ENCODE results near the gene KIF3A.

Gene KIF3A

DNA sequence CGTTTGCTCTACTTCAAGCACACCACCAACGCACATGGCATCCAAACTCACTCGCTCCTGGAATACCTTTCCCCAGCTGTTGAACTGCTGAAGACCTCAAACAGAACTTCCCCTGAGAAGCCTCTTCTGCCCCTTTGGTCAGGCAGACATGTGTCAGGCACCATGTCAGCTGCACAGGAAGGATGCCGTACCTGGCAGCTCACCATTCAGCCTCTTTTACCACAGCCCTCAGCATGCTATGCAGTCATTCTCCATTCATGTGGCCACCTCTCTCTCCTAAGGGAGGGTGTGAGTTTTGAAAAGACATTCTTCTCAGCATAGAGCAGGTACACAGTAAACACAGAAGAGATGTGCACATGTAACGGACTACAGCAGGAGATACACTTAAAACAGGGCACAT, 49.4 kb downstream of the KIF3A start:
- ChIA-PET POLR2A (no interaction called here), CTCF (interaction anchor here (0.7 kb wide), 1 partner anchor 161 kb away, joined by 3 read pairs; no protein-coding TSS in a partner anchor)
- H3K4me3 ChIP-seq (ENCODE audit: low read depth, low read length): no peak overlapping the region
- H3K4me1 ChIP-seq (ENCODE audit: control insufficient read depth, insufficient read depth, low read length): peaks cover 4% of the 10 kb centered on the region
- H3K9me3 ChIP-seq (ENCODE audit: control insufficient read depth, insufficient read depth, low read depth, low read length): no peaks in the 10 kb centered on the region
- no peak overlapping the region for H3K27ac ChIP-seq (ENCODE audit: extremely low read depth, low read depth, low read length)
- peaks cover 0 to 4% of the 10 kb centered on the region in 2 experiments; a peak in 2 of 3 replicates for H3K36me3 ChIP-seq (ENCODE audit: control insufficient read depth in 2 of 2, insufficient read depth in 1 of 2, low read length in 2 of 2)
- no peak for TF ChIP-seq ZNF707 (tag by site-specific recombination; IDR thresholded peaks at IDR 0.05)
- no peak for TF ChIP-seq ZNF138 (tag by site-specific recombination; IDR thresholded peaks at IDR 0.05; ENCODE audit: borderline replicate concordance)
- no peak for TF ChIP-seq ZNF121 (tag by site-specific recombination; IDR thresholded peaks at IDR 0.05)
- TF ChIP-seq ZIC2 (tag by site-specific recombination; IDR thresholded peaks at IDR 0.05): peak; percentile 56
- no peak for TF ChIP-seq ZNF223 (tag by site-specific recombination; IDR thresholded peaks at IDR 0.05)
- no peak for TF ChIP-seq ZSCAN5A (tag by site-specific recombination; IDR thresholded peaks at IDR 0.05)
- no peak for TF ChIP-seq ZBTB20 (tag by site-specific recombination; IDR thresholded peaks at IDR 0.05)
- TF ChIP-seq ZNF776 (tag by site-specific recombination; IDR thresholded peaks at IDR 0.05; ENCODE audit: borderline replicate concordance): no peak

GRCh38 chr5:132686193-132686592, 51.2 kb downstream of the KIF3A start:
- ChIA-PET CTCF (interaction anchor here (1.1 kb wide), 1 partner anchor 100 kb away, joined by 3 read pairs; no protein-coding TSS in a partner anchor), POLR2A (interaction anchor here (0.7 kb wide), 1 partner anchor 22 kb away, joined by 5 read pairs; no protein-coding TSS in a partner anchor)
- Histone ChIP-seq H3K36me3 (ENCODE audit: control insufficient read depth in 2 of 2, insufficient read depth in 1 of 2, low read length in 2 of 2) (no peaks in the 10 kb centered on the region; a peak in 1 of 3 replicates), H3K4me3 (ENCODE audit: low read depth, low read length) (no peak overlapping the region), H3K27ac (ENCODE audit: extremely low read depth, low read depth, low read length) (no peak overlapping the region), H3K4me1 (ENCODE audit: control insufficient read depth, insufficient read depth, low read length) (peaks cover 4% of the 10 kb centered on the region), H3K9me3 (ENCODE audit: control insufficient read depth, insufficient read depth, low read depth, low read length) (no peaks in the 10 kb centered on the region)
- no peak for TF ChIP-seq ZBTB8A (tag by site-specific recombination; IDR thresholded peaks at IDR 0.05)
- TF ChIP-seq ZNF521 (tag by site-specific recombination; IDR thresholded peaks at IDR 0.05): no peak
- TF ChIP-seq ZBTB26 (tag by site-specific recombination; optimal IDR thresholded peaks at IDR 0.05): no peak
- no peak for TF ChIP-seq ZNF19 (tag by site-specific recombination; IDR thresholded peaks at IDR 0.05; ENCODE audit: low read depth)
- TF ChIP-seq ZFP3 (tag by site-specific recombination; IDR thresholded peaks at IDR 0.05; ENCODE audit: low read depth): no peak
- no peak for TF ChIP-seq ZNF133 (tag by site-specific recombination; IDR thresholded peaks at IDR 0.05)
- TF ChIP-seq ZNF610 (tag by site-specific recombination; IDR thresholded peaks at IDR 0.05; ENCODE audit: borderline replicate concordance): no peak
- no peak for TF ChIP-seq KLF9 (tag by site-specific recombination; IDR thresholded peaks at IDR 0.05; ENCODE audit: low read depth)
- no peak for TF ChIP-seq ZNF335 (tag by site-specific recombination; conservative IDR thresholded peaks at IDR 0.05)
- TF ChIP-seq, protein P1, sequence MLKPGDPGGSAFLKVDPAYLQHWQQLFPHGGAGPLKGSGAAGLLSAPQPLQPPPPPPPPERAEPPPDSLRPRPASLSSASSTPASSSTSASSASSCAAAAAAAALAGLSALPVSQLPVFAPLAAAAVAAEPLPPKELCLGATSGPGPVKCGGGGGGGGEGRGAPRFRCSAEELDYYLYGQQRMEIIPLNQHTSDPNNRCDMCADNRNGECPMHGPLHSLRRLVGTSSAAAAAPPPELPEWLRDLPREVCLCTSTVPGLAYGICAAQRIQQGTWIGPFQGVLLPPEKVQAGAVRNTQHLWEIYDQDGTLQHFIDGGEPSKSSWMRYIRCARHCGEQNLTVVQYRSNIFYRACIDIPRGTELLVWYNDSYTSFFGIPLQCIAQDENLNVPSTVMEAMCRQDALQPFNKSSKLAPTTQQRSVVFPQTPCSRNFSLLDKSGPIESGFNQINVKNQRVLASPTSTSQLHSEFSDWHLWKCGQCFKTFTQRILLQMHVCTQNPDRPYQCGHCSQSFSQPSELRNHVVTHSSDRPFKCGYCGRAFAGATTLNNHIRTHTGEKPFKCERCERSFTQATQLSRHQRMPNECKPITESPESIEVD (tag by site-specific recombination; IDR thresholded peaks at IDR 0.05): no peak
- TF ChIP-seq ZNF366 (tag by site-specific recombination; conservative IDR thresholded peaks at IDR 0.05): no peak
- no peak for TF ChIP-seq ZBTB20 (tag by site-specific recombination; IDR thresholded peaks at IDR 0.05)
- no peak for TF ChIP-seq ZNF670 (tag by site-specific recombination; IDR thresholded peaks at IDR 0.05; ENCODE audit: low read depth)
- TF ChIP-seq PRDM2 (tag by site-specific recombination; IDR thresholded peaks at IDR 0.05; ENCODE audit: borderline replicate concordance): no peak
- no peak for TF ChIP-seq ZNF704 (tag by site-specific recombination; IDR thresholded peaks at IDR 0.05)
- no peak for TF ChIP-seq ZNF292 (tag by site-specific recombination; IDR thresholded peaks at IDR 0.05; ENCODE audit: borderline replicate concordance, low read depth)
- no peak for TF ChIP-seq ZXDB (tag by site-specific recombination; IDR thresholded peaks at IDR 0.05)
- TF ChIP-seq ZNF426 (tag by site-specific recombination; IDR thresholded peaks at IDR 0.05): no peak

Measured in HEK293 (cell line).